Neuronal stem cell (in vitro differentiated cells): ENCODE data around the gene CCDC148.

ENCODE experiments used
- DNase-seq: peaks from one replicate; pipeline ENCODE4 v3.0.0-alpha.2; 2013; ENCODE audit warnings: low spot score
- H2AFZ ChIP-seq: one replicate; pipeline ENCODE4 v1.6.1; 2013; ENCODE audit warnings: mild to moderate bottlenecking, low read length, inconsistent platforms
- H2AK5ac ChIP-seq: 2 replicates; pipeline ENCODE4 v1.6.1; 2013; ENCODE audit warnings: low read depth, mild to moderate bottlenecking, inconsistent platforms, low read length, moderate library complexity, mixed read lengths
- H2BK120ac ChIP-seq: 2 replicates; pipeline ENCODE4 v1.6.1; 2013; ENCODE audit warnings: low read depth, mild to moderate bottlenecking, inconsistent platforms, low read length, moderate library complexity, mixed read lengths
- H2BK12ac ChIP-seq: one replicate; pipeline ENCODE4 v1.6.1; 2013; ENCODE audit warnings: low read length, inconsistent platforms
- H2BK15ac ChIP-seq: 2 replicates; pipeline ENCODE4 v1.6.1; 2013; ENCODE audit warnings: mild to moderate bottlenecking, low read length, inconsistent platforms, mixed read lengths
- H2BK5ac ChIP-seq: one replicate; pipeline ENCODE4 v1.6.1; 2013; ENCODE audit warnings: inconsistent platforms, mild to moderate bottlenecking, low read length, moderate library complexity
- H3K14ac ChIP-seq: one replicate; pipeline ENCODE4 v1.6.1; 2013; ENCODE audit warnings: low read length, inconsistent platforms
- H3K18ac ChIP-seq: 2 replicates; pipeline ENCODE4 v1.6.1; 2013; ENCODE audit warnings: low read length, inconsistent platforms
- H3K23ac ChIP-seq: 2 replicates; pipeline ENCODE4 v1.6.1; 2013; ENCODE audit warnings: low read depth, mild to moderate bottlenecking, mixed read lengths, low read length, inconsistent platforms; ENCODE audit not compliant: poor library complexity
- H3K27ac ChIP-seq: replicated peaks from 3 replicates; pipeline ENCODE4 v1.5.1; 2013; ENCODE audit warnings: low read length, inconsistent platforms
- H3K27me3 ChIP-seq, 3 experiments: 2 replicates each; pipeline ENCODE4 v1.6.1; 2013; ENCODE audit warnings: low read length in 3 of 3, mild to moderate bottlenecking in 2 of 3, inconsistent platforms in 1 of 3, low read depth in 1 of 3, mixed read lengths in 1 of 3, moderate library complexity in 1 of 3; ENCODE audit not compliant: control insufficient read depth in 3 of 3, insufficient read depth in 3 of 3
- H3K36me3 ChIP-seq, 2 donors: replicated peaks in 1 of 2; 2 replicates each; pipeline ENCODE4 v1.6.1; 2013; ENCODE audit warnings: low read length in 2 of 2; ENCODE audit not compliant: control insufficient read depth in 2 of 2, insufficient read depth in 2 of 2
- H3K4ac ChIP-seq: 2 replicates; pipeline ENCODE4 v1.6.1; 2013; ENCODE audit warnings: inconsistent platforms, mild to moderate bottlenecking, low read length, moderate library complexity
- H3K4me1 ChIP-seq, 2 donors: 1 replicate in 1 of 2; 2 replicates in 1 of 2; pipeline ENCODE4 v1.6.1; 2013; ENCODE audit warnings: low read length in 2 of 2, low read depth in 1 of 2; ENCODE audit not compliant: control insufficient read depth in 2 of 2, insufficient read depth in 1 of 2
- H3K4me2 ChIP-seq: one replicate; pipeline ENCODE4 v1.6.1; 2013; ENCODE audit warnings: mild to moderate bottlenecking, low read length, inconsistent platforms; ENCODE audit not compliant: insufficient read depth, poor library complexity, severe bottlenecking
- H3K4me3 ChIP-seq, 2 donors: 2 replicates each; pipeline ENCODE4 v1.5.1; 2013; ENCODE audit warnings: low read length in 2 of 2, mild to moderate bottlenecking in 2 of 2, inconsistent platforms in 1 of 2, moderate library complexity in 1 of 2
- H3K79me1 ChIP-seq: one replicate; pipeline ENCODE4 v1.6.1; 2013; ENCODE audit warnings: low read depth, mild to moderate bottlenecking, inconsistent platforms, low read length, moderate library complexity
- H3K9ac ChIP-seq: one replicate; pipeline ENCODE4 v1.6.1; 2013; ENCODE audit warnings: mild to moderate bottlenecking, low read depth, low read length, inconsistent platforms; ENCODE audit not compliant: poor library complexity
- H3K9me3 ChIP-seq, 2 donors: replicated peaks in 1 of 2; 2 replicates each; pipeline versions ENCODE3 to v1.6.1; 2013; ENCODE audit warnings: low read length in 2 of 2, mild to moderate bottlenecking in 2 of 2, inconsistent platforms in 1 of 2, low read depth in 1 of 2, mixed read lengths in 1 of 2, moderate library complexity in 1 of 2; ENCODE audit not compliant: control insufficient read depth in 2 of 2, insufficient read depth in 1 of 2
- H4K8ac ChIP-seq: one replicate; pipeline ENCODE4 v1.6.1; 2013; ENCODE audit warnings: low read depth, mild to moderate bottlenecking, inconsistent platforms, low read length, moderate library complexity
- H4K91ac ChIP-seq: one replicate; pipeline ENCODE4 v1.6.1; 2013; ENCODE audit warnings: low read length, low read depth, mild to moderate bottlenecking, inconsistent platforms; ENCODE audit not compliant: poor library complexity
- WGBS, 2 donors: extraction: QIAGEN DNeasy Blood & Tissue Kit; methylation state at CpG; one replicate each; pipeline ENCODE4 v1.1.7; 2013; ENCODE audit warnings: missing lambda C conversion rate in 2 of 2, mixed read lengths in 1 of 2; ENCODE audit not compliant: insufficient read length in 2 of 2, insufficient replicate concordance in 1 of 2; ENCODE audit errors: extremely low coverage in 2 of 2; 5-methylcytosine and 5-hydroxymethylcytosine counted together

The CCDC148 gene

GRCh38 chr2:158211502-158211901, 245.1 kb downstream of the CCDC148 start:
- Histone ChIP-seq H4K91ac (no peak overlapping the region), H3K27me3 (no peaks in the 10 kb centered on the region), H3K9me3 (no peaks in the 10 kb centered on the region), H3K36me3 (no peaks in the 10 kb centered on the region), H2BK5ac (no peak overlapping the region), H2BK12ac (no peak overlapping the region), H3K9ac (no peak overlapping the region), H3K4me2 (no peak overlapping the region), H3K27ac (no peak overlapping the region), H3K18ac (no peak overlapping the region), H2AK5ac (no peak overlapping the region), H2BK15ac (no peak overlapping the region), H3K4me3 (no peak overlapping the region), H3K4me1 (peaks cover 2 to 10% of the 10 kb centered on the region in 2 donors), H3K14ac (no peak overlapping the region), H4K8ac (no peak overlapping the region), H2AFZ (no peak overlapping the region), H3K79me1 (no peaks in the 10 kb centered on the region), H2BK120ac (no peak overlapping the region), H3K23ac (no peak overlapping the region), H3K4ac (no peak overlapping the region)
- no peak for DNase-seq
- no CpG with 5 or more reads among the region's 2 CpGs for WGBS, 2 donors

DNA sequence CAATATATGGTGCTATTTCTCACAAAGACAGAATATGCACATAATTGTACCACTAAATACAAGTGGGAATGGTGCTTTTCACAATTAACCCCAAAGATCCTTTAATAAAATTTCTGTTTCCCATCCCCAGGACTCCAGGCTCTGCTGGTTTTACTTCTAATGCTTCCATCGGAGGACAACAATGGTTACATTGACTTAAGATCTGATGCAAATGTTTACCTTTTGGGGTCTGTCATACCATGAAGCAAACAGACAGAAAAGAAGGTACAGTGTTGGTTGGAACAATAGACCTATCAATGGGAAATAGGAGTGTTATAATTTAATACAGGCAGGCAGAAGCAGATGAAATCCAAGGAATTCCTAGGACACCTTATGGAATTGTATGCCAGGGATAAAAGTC, 249.2 kb downstream of the CCDC148 start:
- Histone ChIP-seq H2BK15ac (no peak overlapping the region), H2BK120ac (no peak overlapping the region), H3K4me3 (no peak overlapping the region), H3K4me2 (no peak overlapping the region), H2BK5ac (no peak overlapping the region), H3K79me1 (no peaks in the 10 kb centered on the region), H3K4me1 (no peaks in the 10 kb centered on the region), H3K9ac (no peak overlapping the region), H3K36me3 (no peaks in the 10 kb centered on the region), H4K8ac (no peak overlapping the region), H4K91ac (no peak overlapping the region), H2AK5ac (no peak overlapping the region), H3K4ac (no peak overlapping the region), H3K23ac (no peak overlapping the region), H2BK12ac (no peak overlapping the region), H3K27me3 (no peaks in the 10 kb centered on the region), H2AFZ (no peak overlapping the region), H3K27ac (no peak overlapping the region), H3K9me3 (no peaks in the 10 kb centered on the region), H3K14ac (no peak overlapping the region), H3K18ac (no peak overlapping the region)
- DNase-seq: no peak
- no CpG with 5 or more reads among the region's 1 CpG for WGBS, 2 donors

DNA sequence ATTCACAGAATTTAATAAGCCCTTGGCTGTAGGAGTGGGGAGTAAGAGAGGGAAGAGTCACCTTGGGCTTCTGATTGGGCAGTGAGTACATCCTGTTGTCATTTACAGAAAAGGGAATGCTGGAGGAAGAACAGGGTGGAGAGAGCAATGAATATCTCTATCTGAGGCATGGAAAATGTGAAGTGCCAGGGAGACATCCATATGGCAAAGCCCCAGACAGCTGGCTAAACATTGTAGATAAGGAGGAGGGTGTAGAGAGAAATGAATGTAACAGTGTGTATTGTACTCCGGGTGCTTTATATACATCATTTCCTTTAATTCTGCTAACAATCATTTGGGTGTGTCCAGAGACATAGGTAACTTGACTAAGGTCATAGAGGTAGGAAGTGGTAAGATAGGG, 251.3 kb downstream of the CCDC148 start:
- Histone ChIP-seq H3K79me1 (no peaks in the 10 kb centered on the region), H3K18ac (no peak overlapping the region), H3K27me3 (no peaks in the 10 kb centered on the region), H2BK5ac (no peak overlapping the region), H2BK15ac (no peak overlapping the region), H2BK12ac (no peak overlapping the region), H4K91ac (no peak overlapping the region), H3K36me3 (no peaks in the 10 kb centered on the region), H3K4me3 (no peak overlapping the region), H3K4ac (no peak overlapping the region), H3K23ac (no peak overlapping the region), H2BK120ac (no peak overlapping the region), H2AK5ac (no peak overlapping the region), H3K4me1 (no peaks in the 10 kb centered on the region), H3K9ac (no peak overlapping the region), H3K27ac (no peak overlapping the region), H2AFZ (no peak overlapping the region), H3K14ac (no peak overlapping the region), H3K9me3 (no peaks in the 10 kb centered on the region), H4K8ac (no peak overlapping the region), H3K4me2 (no peak overlapping the region)
- WGBS, 2 donors: no CpG with 5 or more reads among the region's 1 CpG
- DNase-seq: no peak

DNA sequence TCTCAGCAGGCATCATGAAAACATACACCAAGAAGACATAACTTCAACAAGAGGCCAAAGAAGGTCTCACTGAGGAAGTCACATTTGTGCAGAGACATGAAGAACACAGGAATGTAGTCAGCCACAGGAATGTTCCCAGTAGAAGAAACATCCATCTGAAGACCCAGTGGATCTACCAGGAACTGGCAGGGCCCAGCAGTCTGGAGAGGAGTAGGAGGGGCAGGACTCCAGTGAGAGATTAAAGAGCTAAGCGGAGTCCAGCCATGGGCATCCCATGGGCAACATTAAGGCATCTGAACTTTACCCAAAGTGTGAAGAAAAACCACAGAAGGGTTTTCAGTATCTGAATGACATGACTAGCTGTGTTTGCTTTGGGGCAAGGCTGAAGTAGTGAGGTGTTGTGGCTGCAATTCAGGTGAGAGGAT, 251.8 kb downstream of the CCDC148 start:
- no peak for DNase-seq
- Histone ChIP-seq H3K27me3 (no peaks in the 10 kb centered on the region), H2AK5ac (no peak overlapping the region), H2BK5ac (no peak overlapping the region), H3K9ac (no peak overlapping the region), H2BK12ac (no peak overlapping the region), H3K4me2 (no peak overlapping the region), H3K4me1 (no peaks in the 10 kb centered on the region), H4K91ac (no peak overlapping the region), H3K23ac (no peak overlapping the region), H3K18ac (no peak overlapping the region), H2BK15ac (no peak overlapping the region), H3K9me3 (no peaks in the 10 kb centered on the region), H3K4ac (no peak overlapping the region), H3K4me3 (no peak overlapping the region), H3K14ac (no peak overlapping the region), H3K79me1 (no peaks in the 10 kb centered on the region), H3K27ac (no peak overlapping the region), H3K36me3 (no peaks in the 10 kb centered on the region), H2AFZ (no peak overlapping the region), H2BK120ac (no peak overlapping the region), H4K8ac (no peak overlapping the region)
- no CpG with 5 or more reads among the region's 1 CpG for WGBS, 2 donors
